Measurements from ENCODE around the gene CTNNA1.
A peak's percentile ranks its signal among the peaks of the same experiment; 100 is the strongest.

DNA sequence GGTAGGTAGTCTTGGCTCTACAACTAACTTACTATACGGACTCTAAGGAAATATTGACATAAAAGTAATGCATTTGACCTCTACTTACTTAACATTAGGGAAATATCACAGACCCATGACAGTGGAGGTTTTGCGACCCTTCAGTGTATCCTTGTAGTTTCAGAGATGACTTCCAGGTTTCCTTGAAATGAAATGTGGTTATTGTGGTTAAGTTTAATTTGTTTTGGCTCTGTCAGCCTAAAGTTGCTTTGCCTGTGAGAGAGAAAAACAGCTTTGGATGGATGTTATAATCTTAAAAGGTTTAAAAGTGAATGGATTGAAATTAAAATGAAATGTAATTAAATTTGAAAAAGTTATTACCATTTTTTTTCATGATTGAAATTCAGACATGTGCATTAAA, 79.0 kb downstream of the CTNNA1 start:
- TF ChIP-seq, protein P1, sequence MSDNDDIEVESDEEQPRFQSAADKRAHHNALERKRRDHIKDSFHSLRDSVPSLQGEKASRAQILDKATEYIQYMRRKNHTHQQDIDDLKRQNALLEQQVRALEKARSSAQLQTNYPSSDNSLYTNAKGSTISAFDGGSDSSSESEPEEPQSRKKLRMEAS (IDR thresholded peaks at IDR 0.05; ENCODE audit: low read depth) = no peak
- TF ChIP-seq POLR2AphosphoS5 (IDR thresholded peaks at IDR 0.05; ENCODE audit: low read depth, low read length) = peak; percentile 33; the same call in 1 of the 2 replicates
- TF ChIP-seq EZH2phosphoT487 (IDR thresholded peaks at IDR 0.05; ENCODE audit: borderline replicate concordance, low read depth) = no peak
- peak; percentile 23; the same call in 1 of the 2 replicates for TF ChIP-seq JUND (IDR thresholded peaks at IDR 0.05)
- no peak for TF ChIP-seq SMC3 (IDR thresholded peaks at IDR 0.05; ENCODE audit: low read depth, low read length)
- TF ChIP-seq FOXJ3 (CRISPR knock-in tag; IDR thresholded peaks at IDR 0.05) = no peak

Measured in SK-N-SH (cell line).